HepG2 (cell line): ENCODE measurements around the gene CPEB3. TPM values are rescaled to one million over a fixed set of nuclear protein-coding genes. Genes with fewer than 3 reads are reported as not detected.

Source experiments
- HIC2 ChIP-seq: sonication (generic); formaldehyde crosslinking; IDR thresholded peaks from 2 replicates; pipeline ENCODE4 v1.9.0; 2022; ENCODE audit warnings: low read depth, missing genetic modification reagents
- JUND ChIP-seq: sonication (generic); formaldehyde crosslinking; IDR thresholded peaks from 2 replicates; pipeline ENCODE4 v1.8.0; 2022; ENCODE audit warnings: mild to moderate bottlenecking, missing genetic modification reagents
- KDM3A ChIP-seq: IDR thresholded peaks from 2 replicates; pipeline ENCODE4 v1.6.1; 2018; ENCODE audit warnings: low read depth, missing compliant biosample characterization
- MTA3 ChIP-seq: sonication (generic); formaldehyde crosslinking; IDR thresholded peaks from 2 replicates; pipeline ENCODE4 v1.4.0; 2020; ENCODE audit warnings: missing genetic modification reagents
- NFE2 ChIP-seq: sonication (generic); formaldehyde crosslinking; IDR thresholded peaks from 2 replicates; pipeline ENCODE4 v1.4.0; 2020; ENCODE audit warnings: missing genetic modification reagents
- RFX1 ChIP-seq: fragments of 450-650 bp; IDR thresholded peaks from 2 replicates; pipeline ENCODE4 v1.6.1; 2017
- SP5 ChIP-seq: IDR thresholded peaks from 2 replicates; pipeline ENCODE4 v1.6.1; 2016; ENCODE audit warnings: low read depth, borderline replicate concordance
- ZNF33A ChIP-seq: sonication (generic); formaldehyde crosslinking; IDR thresholded peaks from 2 replicates; pipeline ENCODE4 v1.5.1; 2020; ENCODE audit warnings: missing genetic modification reagents, mild to moderate bottlenecking, moderate library complexity, borderline replicate concordance
- ZNF670 ChIP-seq: sonication (generic); formaldehyde crosslinking; IDR thresholded peaks from 2 replicates; pipeline ENCODE4 v1.8.0; 2022; ENCODE audit warnings: mild to moderate bottlenecking, missing genetic modification reagents, borderline replicate concordance
- polyA plus RNA-seq, 8 experiments: library from polyadenylated mRNA; depleted of rRNA in 3 of 8; stranded (reverse) in 7 of 8; unstranded in 1 of 8; fragments of >200 nt; fragmentation: Illumina TruSeq in 4 of 8; extraction: Trizol in 4 of 8; gene quantifications; 2 replicates each; pipeline versions ENCODE4 v1.2.1 to v1.2.3, GENCODE V29; 2011 to 2016; ENCODE audit warnings: low read depth in 4 of 8, missing spikeins in 1 of 8, mixed read lengths in 1 of 8; ENCODE audit not compliant: insufficient read depth in 1 of 8
- total RNA-seq, 5 experiments: library from RNA; depleted of rRNA; stranded (reverse); fragments of >200 nt; fragmentation: Illumina TruSeq; extraction: Trizol; gene quantifications; 2 replicates each; pipeline ENCODE4 v1.2.3, GENCODE V29; 2016; ENCODE audit warnings: low read depth in 1 of 5
- TF ChIP-seq, protein P1 (sequence below): sonication (generic); formaldehyde crosslinking; IDR thresholded peaks from 2 replicates; pipeline ENCODE4 v1.4.0; 2020; ENCODE audit warnings: mild to moderate bottlenecking, missing genetic modification reagents
- TF ChIP-seq, protein P2 (sequence below): sonication (generic); formaldehyde crosslinking; IDR thresholded peaks from 2 replicates; pipeline ENCODE4 v1.5.1; 2020; ENCODE audit warnings: missing genetic modification reagents, mild to moderate bottlenecking, borderline replicate concordance
- TF ChIP-seq, protein P3 (sequence below): IDR thresholded peaks from 2 replicates; pipeline ENCODE4 v1.6.1; 2016; ENCODE audit warnings: low read depth, missing genetic modification reagents, missing compliant biosample characterization
- TF ChIP-seq, protein P4 (sequence below): IDR thresholded peaks from 2 replicates; pipeline ENCODE4 v1.6.1; 2016; ENCODE audit warnings: missing genetic modification reagents, missing compliant biosample characterization

The CPEB3 gene
- total and polyA plus RNA-seq, 2 of the 13 experiments (the other 11 are each of a cell fraction or from before 2014, with no cell fraction given): 0.66 to 0.70 TPM

- TF ChIP-seq, protein P1, sequence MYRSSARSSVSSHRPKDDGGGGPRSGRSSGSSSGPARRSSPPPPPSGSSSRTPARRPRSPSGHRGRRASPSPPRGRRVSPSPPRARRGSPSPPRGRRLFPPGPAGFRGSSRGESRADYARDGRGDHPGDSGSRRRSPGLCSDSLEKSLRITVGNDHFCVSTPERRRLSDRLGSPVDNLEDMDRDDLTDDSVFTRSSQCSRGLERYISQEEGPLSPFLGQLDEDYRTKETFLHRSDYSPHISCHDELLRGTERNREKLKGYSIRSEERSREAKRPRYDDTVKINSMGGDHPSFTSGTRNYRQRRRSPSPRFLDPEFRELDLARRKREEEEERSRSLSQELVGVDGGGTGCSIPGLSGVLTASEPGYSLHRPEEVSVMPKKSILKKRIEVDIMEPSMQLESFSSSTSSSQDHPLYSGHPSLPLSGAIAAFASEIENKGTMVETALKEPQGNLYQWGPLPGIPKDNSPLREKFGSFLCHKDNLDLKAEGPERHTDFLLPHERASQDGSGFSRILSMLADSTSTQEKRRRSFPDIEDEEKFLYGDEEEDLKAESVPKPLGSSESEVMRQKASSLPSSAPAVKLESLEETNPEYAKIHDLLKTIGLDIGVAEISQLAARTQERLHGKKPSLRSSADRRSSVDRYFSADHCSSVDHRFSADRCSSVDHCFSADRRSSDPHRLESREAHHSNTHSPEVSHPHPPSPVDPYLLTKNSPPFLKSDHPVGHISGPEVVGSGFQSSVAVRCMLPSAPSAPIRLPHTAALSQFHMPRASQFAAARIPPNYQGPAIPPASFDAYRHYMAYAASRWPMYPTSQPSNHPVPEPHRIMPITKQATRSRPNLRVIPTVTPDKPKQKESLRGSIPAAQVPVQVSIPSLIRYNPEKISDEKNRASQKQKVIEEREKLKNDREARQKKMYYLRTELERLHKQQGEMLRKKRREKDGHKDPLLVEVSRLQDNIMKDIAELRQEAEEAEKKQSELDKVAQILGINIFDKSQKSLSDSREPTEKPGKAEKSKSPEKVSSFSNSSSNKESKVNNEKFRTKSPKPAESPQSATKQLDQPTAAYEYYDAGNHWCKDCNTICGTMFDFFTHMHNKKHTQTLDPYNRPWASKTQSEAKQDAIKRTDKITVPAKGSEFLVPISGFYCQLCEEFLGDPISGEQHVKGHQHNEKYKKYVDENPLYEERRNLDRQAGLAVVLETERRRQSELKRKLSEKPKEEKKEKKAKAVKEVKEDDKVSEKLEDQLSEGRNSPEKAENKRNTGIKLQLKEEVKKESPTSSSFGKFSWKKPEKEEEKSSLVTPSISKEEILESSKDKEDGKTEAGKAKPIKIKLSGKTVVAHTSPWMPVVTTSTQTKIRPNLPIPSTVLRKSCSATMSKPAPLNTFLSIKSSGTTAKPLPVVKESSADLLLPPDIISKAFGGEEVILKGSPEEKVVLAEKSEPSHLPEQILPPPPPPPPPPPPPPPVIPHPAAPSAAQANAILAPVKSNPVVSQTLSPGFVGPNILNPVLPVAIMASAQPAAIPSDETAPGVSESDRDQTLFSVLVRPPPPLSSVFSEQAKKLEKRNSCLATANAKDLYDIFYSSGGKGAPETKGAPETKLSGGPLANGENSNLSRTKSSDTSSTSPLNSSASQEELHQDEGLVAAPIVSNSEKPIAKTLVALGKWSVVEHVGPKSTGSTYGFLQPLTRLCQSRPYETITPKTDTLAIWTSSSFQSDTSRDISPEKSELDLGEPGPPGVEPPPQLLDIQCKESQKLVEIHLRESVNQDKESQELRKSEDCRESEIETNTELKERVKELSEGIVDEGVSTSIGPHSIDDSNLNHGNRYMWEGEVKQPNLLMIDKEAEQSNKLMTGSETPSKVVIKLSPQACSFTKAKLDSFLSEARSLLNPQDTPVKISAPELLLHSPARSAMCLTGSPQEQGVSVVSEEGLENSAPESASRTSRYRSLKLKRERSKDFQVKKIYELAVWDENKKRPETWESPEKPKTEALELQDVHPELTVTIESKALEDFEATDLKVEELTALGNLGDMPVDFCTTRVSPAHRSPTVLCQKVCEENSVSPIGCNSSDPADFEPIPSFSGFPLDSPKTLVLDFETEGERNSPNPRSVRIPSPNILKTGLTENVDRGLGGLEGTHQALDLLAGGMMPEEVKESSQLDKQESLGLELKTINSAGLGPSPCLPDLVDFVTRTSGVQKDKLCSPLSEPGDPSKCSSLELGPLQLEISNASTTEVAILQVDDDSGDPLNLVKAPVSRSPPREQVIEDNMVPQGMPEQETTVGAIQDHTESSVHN (CRISPR knock-in tag): no peak
- TF ChIP-seq ZNF670 (CRISPR knock-in tag): no peak
- no peak for TF ChIP-seq ZNF33A
- TF ChIP-seq, protein P2, sequence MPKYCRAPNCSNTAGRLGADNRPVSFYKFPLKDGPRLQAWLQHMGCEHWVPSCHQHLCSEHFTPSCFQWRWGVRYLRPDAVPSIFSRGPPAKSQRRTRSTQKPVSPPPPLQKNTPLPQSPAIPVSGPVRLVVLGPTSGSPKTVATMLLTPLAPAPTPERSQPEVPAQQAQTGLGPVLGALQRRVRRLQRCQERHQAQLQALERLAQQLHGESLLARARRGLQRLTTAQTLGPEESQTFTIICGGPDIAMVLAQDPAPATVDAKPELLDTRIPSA (CRISPR knock-in tag): no peak
- TF ChIP-seq, protein P3, sequence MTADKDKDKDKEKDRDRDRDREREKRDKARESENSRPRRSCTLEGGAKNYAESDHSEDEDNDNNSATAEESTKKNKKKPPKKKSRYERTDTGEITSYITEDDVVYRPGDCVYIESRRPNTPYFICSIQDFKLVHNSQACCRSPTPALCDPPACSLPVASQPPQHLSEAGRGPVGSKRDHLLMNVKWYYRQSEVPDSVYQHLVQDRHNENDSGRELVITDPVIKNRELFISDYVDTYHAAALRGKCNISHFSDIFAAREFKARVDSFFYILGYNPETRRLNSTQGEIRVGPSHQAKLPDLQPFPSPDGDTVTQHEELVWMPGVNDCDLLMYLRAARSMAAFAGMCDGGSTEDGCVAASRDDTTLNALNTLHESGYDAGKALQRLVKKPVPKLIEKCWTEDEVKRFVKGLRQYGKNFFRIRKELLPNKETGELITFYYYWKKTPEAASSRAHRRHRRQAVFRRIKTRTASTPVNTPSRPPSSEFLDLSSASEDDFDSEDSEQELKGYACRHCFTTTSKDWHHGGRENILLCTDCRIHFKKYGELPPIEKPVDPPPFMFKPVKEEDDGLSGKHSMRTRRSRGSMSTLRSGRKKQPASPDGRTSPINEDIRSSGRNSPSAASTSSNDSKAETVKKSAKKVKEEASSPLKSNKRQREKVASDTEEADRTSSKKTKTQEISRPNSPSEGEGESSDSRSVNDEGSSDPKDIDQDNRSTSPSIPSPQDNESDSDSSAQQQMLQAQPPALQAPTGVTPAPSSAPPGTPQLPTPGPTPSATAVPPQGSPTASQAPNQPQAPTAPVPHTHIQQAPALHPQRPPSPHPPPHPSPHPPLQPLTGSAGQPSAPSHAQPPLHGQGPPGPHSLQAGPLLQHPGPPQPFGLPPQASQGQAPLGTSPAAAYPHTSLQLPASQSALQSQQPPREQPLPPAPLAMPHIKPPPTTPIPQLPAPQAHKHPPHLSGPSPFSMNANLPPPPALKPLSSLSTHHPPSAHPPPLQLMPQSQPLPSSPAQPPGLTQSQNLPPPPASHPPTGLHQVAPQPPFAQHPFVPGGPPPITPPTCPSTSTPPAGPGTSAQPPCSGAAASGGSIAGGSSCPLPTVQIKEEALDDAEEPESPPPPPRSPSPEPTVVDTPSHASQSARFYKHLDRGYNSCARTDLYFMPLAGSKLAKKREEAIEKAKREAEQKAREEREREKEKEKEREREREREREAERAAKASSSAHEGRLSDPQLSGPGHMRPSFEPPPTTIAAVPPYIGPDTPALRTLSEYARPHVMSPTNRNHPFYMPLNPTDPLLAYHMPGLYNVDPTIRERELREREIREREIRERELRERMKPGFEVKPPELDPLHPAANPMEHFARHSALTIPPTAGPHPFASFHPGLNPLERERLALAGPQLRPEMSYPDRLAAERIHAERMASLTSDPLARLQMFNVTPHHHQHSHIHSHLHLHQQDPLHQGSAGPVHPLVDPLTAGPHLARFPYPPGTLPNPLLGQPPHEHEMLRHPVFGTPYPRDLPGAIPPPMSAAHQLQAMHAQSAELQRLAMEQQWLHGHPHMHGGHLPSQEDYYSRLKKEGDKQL (CRISPR knock-in tag): peak; percentile 77
- TF ChIP-seq, protein P4, sequence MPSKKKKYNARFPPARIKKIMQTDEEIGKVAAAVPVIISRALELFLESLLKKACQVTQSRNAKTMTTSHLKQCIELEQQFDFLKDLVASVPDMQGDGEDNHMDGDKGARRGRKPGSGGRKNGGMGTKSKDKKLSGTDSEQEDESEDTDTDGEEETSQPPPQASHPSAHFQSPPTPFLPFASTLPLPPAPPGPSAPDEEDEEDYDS: peak; percentile 51
- no peak for TF ChIP-seq RFX1
- TF ChIP-seq JUND (CRISPR knock-in tag): 0 out of 2 replicates have a peak, but pooled peaks have one; percentile 24
- TF ChIP-seq SP5 (CRISPR knock-in tag): no peak; the same call in 1 of the 2 replicates
- TF ChIP-seq HIC2 (CRISPR knock-in tag): peak; percentile 56; the same call in 1 of the 2 replicates
- no peak for TF ChIP-seq MTA3 (CRISPR knock-in tag)
- TF ChIP-seq KDM3A: no peak
- no peak for TF ChIP-seq NFE2
These were observed 167.9 kb downstream of the CPEB3 start (continued) for GRCh38 chr10:92122941-92123450.
